Adrenal gland (tissue), 12 donors: Measurements from ENCODE around the gene GTF2IRD1. TPM values are rescaled to one million over a fixed set of nuclear protein-coding genes. Genes with fewer than 3 reads are reported as not detected.
A peak's percentile ranks its signal among the peaks of the same experiment; 100 is the strongest.

Experiments used
- DNase-seq, 7 donors: peaks; one replicate each; pipeline ENCODE4 v3.0.0-alpha.2; 2019 to 2020
- H3K27ac ChIP-seq, 5 donors: fragments of 200-600 bp; sonication (generic) in 4 of 5; 1 replicate in 3 of 5; 2 replicates in 2 of 5; pipeline versions ENCODE4 v1.5.1 to v1.8.0; 2016 to 2020; ENCODE audit warnings: mild to moderate bottlenecking in 1 of 5
- H3K27me3 ChIP-seq: fragments of 200-600 bp; 2 replicates; pipeline ENCODE4 v1.8.0; 2021
- H3K36me3 ChIP-seq, 2 donors: fragments of 200-600 bp; replicated peaks in 1 of 2; 1 replicate in 1 of 2; 2 replicates in 1 of 2; pipeline versions ENCODE4 v1.5.1 to v1.8.0; 2018 to 2022
- H3K4me1 ChIP-seq, 2 donors: fragments of 200-600 bp; replicated peaks in 1 of 2; 1 replicate in 1 of 2; 2 replicates in 1 of 2; pipeline versions ENCODE4 v1.5.1 to v1.8.0; 2018 to 2021
- H3K4me3 ChIP-seq, 4 donors: fragments of 200-600 bp; sonication (generic) in 3 of 4; one replicate each; pipeline ENCODE4 v1.5.1; 2016 to 2018
- H3K9me3 ChIP-seq, 3 donors: fragments of 200-600 bp; sonication (generic) in 1 of 3; replicated peaks in 1 of 3; 1 replicate in 2 of 3; 2 replicates in 1 of 3; pipeline versions ENCODE4 v1.5.1 to v1.8.0; 2016 to 2021
- CTCF ChIP-seq, 6 experiments: fragments of 450-650 bp in 4 of 6; fragments of 200-600 bp in 2 of 6; sonication (generic) in 1 of 6; IDR thresholded peaks; 1 replicate in 5 of 6; 2 replicates in 1 of 6; pipeline versions ENCODE4 v1.5.1 to v1.8.0; 2016 to 2021; ENCODE audit warnings: antibody characterized with exemption in 6 of 6, mild to moderate bottlenecking in 2 of 6, moderate library complexity in 1 of 6
- POLR2A ChIP-seq, 2 donors: fragments of 450-650 bp; IDR thresholded peaks; one replicate each; pipeline ENCODE4 v1.6.1; 2017; ENCODE audit warnings: antibody characterized with exemption in 2 of 2, mild to moderate bottlenecking in 2 of 2, moderate library complexity in 1 of 2
- WGBS, 4 donors: extraction: QIAGEN DNeasy Blood & Tissue Kit in 2 of 4; methylation state at CpG; one replicate each; pipeline versions ENCODE4 v1.1.5 to v1.1.7; 2013 to 2017; 5-methylcytosine and 5-hydroxymethylcytosine counted together
- intact Hi-C, 2 donors: fragments of 100-400 bp; cut with DNase I; formaldehyde crosslinking; loops; one replicate each; pipeline versions ENCODE4 v1.14.1 to v1.15.0; 2022 to 2023
- polyA plus RNA-seq, 3 donors: library from polyadenylated mRNA; stranded (reverse); fragments of 200-250 nt in 2 of 3; fragments of 350-450 nt in 1 of 3; fragmentation: Illumina TruSeq in 1 of 3; extraction: RNeasy Lipid Tissue Mini Kit (QIAGEN cat#74804) in 1 of 3; gene quantifications; one replicate each; pipeline ENCODE4 v1.2.3, GENCODE V29; 2013 to 2014
- total RNA-seq, 9 donors: library from RNA; depleted of rRNA in 4 of 9; stranded (reverse); fragments of >200 nt in 4 of 9; fragments of 120-200 nt in 1 of 9; fragmentation: NEBNext Ultra II Directional in 1 of 9; extraction: Animal tissue kit (Norgen Biotek cat#: 25700) in 1 of 9; gene quantifications; one replicate each; pipeline versions ENCODE4 v1.1.0 to v1.2.4, GENCODE V29; 2013 to 2023
- donor health status: healthy with polysubstance abuse.
- donor health status: Bipolar disorder and iron deficiency.
- donor health status: DM: yes; HTN: yes; CAD: no.
- donor health status: DM: no; HTN: no; CAD: no.
- donor health status: DM: no; HTN: no; CAD: no.
- donor health status: DM: yes; HTN: yes; CAD: no.

GTF2IRD1 gene
- total and polyA plus RNA-seq, 12 donors = 7.4 to 41.3 (median 25.2) TPM

GRCh38 chr7:74476626-74477025, 22.9 kb downstream of the GTF2IRD1 start:
- H3K27ac ChIP-seq = peak overlapping the region in 1 of 5 donors; percentile 49

GRCh38 chr7:74478671-74479065, 25.0 kb downstream of the GTF2IRD1 start:
- WGBS, 4 donors = 78 to 98% (median 85%) methylated on average over 4 of the region's 4 CpGs
- no peak for DNase-seq
- Histone ChIP-seq H3K9me3 (no peaks in the 10 kb centered on the region), H3K4me3 (no peak overlapping the region), H3K27me3 (no peaks in the 10 kb centered on the region), H3K4me1 (peaks cover 53 to 54% of the 10 kb centered on the region in 2 donors), H3K36me3 (no peaks in the 10 kb centered on the region), H3K27ac (peak overlapping the region in 4 of 5 donors; percentile 95 to 98 (median 97))
- intact Hi-C loops = no loop called here
- TF ChIP-seq POLR2A (IDR thresholded peaks at IDR 0.05) = no peak
- TF ChIP-seq CTCF (IDR thresholded peaks at IDR 0.05) = no peak

More at GRCh38 chr7:74476626-74477025, 22.9 kb downstream of the GTF2IRD1 start:
- WGBS, 4 donors = 69 to 86% (median 77%) methylated on average over 6 to 8 of the region's 8 CpGs
- no peaks in the 10 kb centered on the region for H3K9me3 ChIP-seq
- no peaks in the 10 kb centered on the region for H3K27me3 ChIP-seq
- DNase-seq = peak in 1 of 7 donors; percentile 24
- no peak for TF ChIP-seq CTCF (IDR thresholded peaks at IDR 0.05)
- no peak for TF ChIP-seq POLR2A (IDR thresholded peaks at IDR 0.05)
- no peak overlapping the region for H3K4me3 ChIP-seq
- H3K4me1 ChIP-seq = peaks cover 42 to 44% of the 10 kb centered on the region in 2 donors
- intact Hi-C loops = no loop called here
- no peaks in the 10 kb centered on the region for H3K36me3 ChIP-seq

- 12 to 50% (median 14%) methylated on average over 13 to 19 of the region's 19 CpGs for WGBS, 4 donors
- Histone ChIP-seq H3K4me1 (peaks cover 58 to 60% of the 10 kb centered on the region in 2 donors), H3K36me3 (no peaks in the 10 kb centered on the region), H3K4me3 (peak overlapping the region in 1 of 4 donors; percentile 10), H3K27ac (peak overlapping the region; percentile 69 to 98 (median 97)), H3K27me3 (no peaks in the 10 kb centered on the region), H3K9me3 (no peaks in the 10 kb centered on the region)
- intact Hi-C loops = no loop called here
- no peak for TF ChIP-seq POLR2A (IDR thresholded peaks at IDR 0.05)
- TF ChIP-seq CTCF (IDR thresholded peaks at IDR 0.05) = no peak
- DNase-seq = peak in 6 of 7 donors; percentile 44 to 66 (median 50)
Observed at GRCh38 chr7:74479066-74479781, 25.5 kb downstream of the GTF2IRD1 start.

GRCh38 chr7:74479961-74480829, 26.5 kb downstream of the GTF2IRD1 start:
- Histone ChIP-seq H3K9me3 (no peaks in the 10 kb centered on the region), H3K27me3 (no peaks in the 10 kb centered on the region), H3K36me3 (no peaks in the 10 kb centered on the region), H3K4me1 (peaks cover 58 to 60% of the 10 kb centered on the region in 2 donors), H3K27ac (peak overlapping the region; percentile 69 to 98 (median 97)), H3K4me3 (peak overlapping the region in 2 of 4 donors; percentile 23 to 44)
- DNase-seq = peak; percentile 92 to 98 (median 96)
- intact Hi-C loops = no loop called here
- peak; percentile 59 to 82 for TF ChIP-seq POLR2A (IDR thresholded peaks at IDR 0.05)
- TF ChIP-seq CTCF (IDR thresholded peaks at IDR 0.05) = peak in 1 of 6 experiments; percentile 16
- WGBS, 4 donors = 5 to 19% (median 8%) methylated on average over 11 to 40 of the region's 40 CpGs
